ENCODE results near the gene SYCP2L.
"Not testable (repeated sequence)": the region's sequence is repeated elsewhere in the genome, so short reads cannot be mapped to it uniquely, and the experiment has no call there.

SYCP2L gene

DNA sequence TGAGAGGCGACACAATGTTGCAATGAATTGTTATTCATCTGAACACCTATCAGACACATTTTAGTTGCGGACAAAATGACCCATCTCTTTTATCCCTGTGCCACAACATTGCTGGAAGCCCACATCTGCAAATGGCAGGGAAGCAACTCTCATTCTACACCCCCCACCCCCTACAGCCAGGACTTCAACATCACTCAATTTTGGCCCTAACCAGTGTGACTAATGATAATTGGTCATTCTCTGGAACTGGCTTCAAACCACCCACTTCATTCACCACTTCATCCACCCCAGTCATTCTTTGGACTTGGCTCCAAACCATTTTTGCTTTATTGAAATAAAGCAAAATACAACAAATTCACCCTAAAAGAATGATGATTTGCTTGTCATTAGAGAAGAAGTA lies 6.5 kb upstream of the SYCP2L start:
- no peak for DNase-seq (ENCODE audit: low read depth in 2 of 2)

DNA sequence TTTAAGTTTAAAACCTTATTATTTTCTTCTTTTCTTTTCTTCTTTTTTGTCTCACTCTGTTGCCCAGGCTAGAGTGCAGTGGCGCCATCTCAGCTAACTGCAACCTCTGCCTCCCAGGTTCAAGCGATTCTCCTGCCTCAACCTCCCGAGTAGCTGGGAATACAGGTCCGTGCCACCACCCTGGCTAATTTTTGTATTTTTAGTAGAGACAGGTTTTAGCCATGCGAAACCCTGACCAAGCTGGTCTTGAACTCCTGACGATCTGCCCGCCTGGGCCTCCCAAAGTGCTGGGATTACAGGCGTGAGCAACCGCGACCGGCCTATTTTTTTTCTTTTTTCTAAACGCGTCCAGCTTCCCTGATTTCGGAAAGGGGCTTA lies 4.6 kb upstream of the SYCP2L start:
- not testable (repeated sequence) for DNase-seq (ENCODE audit: low read depth in 2 of 2)

DNA sequence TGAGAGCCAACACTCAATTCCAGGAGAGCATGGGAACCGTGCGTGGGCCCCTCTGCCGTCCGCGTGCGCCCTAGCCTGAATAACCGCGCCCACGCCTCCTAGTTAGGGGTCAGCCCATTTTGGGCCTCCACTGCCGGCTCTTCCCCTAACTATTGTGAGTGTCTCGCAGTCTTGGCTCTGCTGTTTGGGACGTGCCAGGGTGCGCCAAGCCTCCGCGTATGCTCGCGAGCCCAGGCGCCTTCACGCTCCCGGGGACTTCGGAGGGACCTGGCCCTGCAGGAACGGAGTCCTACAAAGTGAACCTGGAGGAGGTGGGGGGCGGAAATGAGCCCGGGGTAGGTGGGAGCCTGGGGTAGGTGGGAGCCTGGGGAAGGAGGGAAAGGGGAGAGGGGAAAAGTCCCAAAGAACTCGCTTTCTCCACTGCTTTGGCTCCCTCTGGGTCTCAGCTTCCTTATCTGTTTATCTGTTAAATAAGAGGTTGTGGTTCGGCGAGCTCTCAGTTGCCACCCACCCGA lies 4.1 kb upstream of the SYCP2L start:
- no peak for DNase-seq (ENCODE audit: low read depth in 2 of 2)

DNA sequence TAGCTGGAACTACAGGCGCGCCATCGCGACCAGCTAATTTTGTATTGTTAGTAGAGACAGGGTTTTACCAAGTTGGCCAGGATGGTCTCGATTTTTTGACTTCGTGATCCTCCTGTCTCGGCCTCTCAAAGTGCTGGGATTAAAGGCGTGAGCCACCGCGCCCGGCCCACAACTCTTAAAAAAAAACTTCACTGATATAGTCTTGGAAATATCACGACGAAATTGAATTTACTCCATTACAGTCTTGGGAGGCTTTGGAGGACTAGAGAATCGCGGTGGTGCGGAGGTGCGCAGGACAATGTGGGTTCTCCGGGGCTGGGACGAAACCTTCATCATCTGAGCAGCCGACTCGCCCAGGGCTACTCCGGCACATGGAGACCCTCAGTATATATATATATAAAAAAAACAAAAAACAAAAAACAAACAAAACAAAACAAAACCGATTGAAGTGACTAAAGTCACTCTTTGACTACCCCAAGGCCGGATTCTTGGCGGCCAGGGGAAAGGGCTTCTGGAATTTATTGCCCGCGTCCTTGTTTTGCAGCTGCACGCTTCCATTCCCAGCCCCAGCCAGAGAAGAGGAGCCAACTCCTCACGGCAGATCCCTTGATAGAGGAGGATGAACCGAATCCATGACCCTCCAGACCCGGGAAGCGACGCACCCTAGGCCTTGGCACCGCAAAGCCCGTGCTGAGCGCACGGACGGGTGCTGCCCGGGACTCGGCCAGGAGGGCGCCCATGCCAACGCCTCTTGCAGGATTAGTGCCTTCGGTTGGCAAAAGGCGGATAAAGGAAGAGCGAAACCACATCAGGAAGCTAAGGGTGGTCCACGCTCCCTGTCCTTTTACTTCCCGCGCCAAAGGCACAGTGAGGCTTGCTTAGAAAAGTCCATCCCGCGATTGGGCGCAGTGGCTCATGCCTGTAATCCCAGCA lies 3.3 kb upstream of the SYCP2L start:
- DNase-seq (ENCODE audit: low read depth in 2 of 2), result no peak

DNA sequence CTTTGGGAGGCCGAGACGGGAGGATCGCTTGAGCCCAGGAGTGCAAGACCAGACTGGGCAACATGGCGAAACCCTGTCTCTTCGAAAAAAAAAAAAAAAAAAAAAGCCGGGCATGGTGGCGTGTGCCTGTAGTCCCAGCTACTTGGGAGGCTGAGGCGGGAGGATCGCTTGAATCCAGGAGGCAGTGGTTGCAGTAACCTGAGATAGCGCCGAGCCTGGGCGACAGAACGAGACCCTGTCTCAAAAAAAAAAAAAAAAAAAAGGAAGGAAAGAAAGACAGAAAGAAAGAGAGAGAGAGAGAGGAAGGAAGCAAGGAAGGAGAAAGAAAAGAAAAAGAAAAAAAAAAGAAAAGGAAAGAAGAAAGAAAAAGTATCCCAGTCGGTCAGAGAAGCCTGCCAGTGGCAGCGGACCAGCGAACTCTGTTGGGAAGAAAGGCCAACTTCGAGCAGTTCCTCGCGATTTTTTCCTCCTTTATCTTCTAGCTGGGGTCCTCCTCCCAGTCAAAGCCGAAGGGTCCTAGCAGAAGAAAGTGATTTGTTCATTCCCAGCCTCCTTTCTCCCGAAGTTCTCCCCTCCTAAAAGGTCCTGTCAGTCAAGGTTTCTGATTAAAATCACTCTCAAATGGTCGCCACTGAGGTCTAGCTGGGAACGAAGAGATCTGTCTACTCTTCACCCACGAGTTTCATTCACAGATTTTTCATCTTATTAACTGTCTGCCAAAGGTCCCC lies 2.4 kb upstream of the SYCP2L start:
- DNase-seq (ENCODE audit: low read depth in 2 of 2), result no peak

DNA sequence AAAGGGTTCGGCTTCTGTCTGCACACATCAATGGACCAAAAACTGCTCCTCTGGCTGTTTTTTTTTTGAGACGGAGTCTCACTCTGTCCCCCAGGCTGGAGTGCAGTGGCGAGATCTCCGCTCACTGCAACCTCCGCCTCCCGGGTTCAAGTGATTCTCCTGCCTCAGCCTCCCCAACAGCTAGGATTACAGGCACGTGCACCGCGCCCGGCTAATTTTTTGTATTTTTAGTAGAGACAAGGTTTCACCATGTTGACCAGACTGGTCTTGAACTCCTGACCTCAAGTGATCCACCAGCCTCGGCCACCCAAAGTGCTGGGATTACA lies 524 bp upstream of the SYCP2L start:
- DNase-seq (ENCODE audit: low read depth in 2 of 2), result not testable (repeated sequence)

DNA sequence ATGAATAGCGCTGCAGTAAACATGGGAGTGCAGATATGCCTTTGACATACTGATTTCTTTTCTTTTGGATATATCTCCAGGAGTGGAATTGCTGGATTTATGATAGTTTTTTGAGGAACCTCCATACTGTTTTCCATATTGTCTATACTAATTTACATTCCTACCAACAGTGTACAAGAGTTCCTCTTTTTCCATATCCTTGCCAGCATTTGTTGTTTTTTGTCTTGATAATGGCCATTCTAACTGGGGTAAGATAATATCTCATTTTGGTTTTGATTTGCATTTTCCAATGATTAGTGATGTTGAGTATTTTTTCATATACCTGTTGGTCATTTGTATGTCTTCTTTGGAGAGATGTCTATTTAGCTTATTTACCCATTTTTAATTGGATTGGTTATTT lies 3.3 kb downstream of the SYCP2L start:
- DNase-seq (ENCODE audit: low read depth in 2 of 2), result no peak

DNA sequence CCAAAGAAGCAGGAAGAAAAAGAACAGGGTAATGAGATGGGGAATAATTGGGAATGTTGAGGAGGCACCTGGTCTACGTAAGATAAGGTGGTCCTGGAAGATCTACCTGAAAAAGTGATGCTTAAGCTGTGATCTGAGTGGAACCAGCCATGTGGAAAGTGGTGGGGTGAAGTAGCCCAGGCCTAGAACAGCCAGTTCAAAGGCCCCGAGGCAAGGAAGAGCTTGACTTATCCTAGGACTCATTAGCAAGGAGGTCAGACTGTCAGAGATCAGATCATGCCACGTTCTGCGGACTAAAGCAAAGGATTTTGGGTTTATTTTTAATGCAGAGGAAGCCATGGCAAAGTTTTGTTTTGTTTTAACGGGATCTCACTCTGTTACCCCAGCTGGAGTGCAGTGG lies 5.1 kb downstream of the SYCP2L start:
- no peak for DNase-seq (ENCODE audit: low read depth in 2 of 2)

DNA sequence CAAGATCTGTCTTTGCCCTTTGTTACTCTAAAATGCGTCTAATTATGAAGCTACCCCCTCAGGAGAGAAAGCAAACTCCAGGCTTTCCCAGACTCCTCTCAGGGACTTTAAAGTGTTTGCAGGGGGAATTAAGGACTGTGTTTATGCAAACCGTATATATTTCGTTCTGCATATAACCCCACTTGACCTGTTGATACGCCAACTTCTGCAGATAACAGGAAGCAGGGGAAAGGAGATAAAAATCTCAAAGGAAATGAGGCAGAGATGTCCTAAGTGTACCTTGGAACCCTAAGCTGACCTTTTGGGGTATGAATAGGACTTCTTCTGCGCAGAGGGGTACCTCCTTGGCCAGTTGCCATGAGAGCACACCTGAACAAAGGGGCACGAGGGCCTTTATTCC lies 8.1 kb downstream of the SYCP2L start:
- DNase-seq (ENCODE audit: low read depth in 2 of 2), result no peak

DNA sequence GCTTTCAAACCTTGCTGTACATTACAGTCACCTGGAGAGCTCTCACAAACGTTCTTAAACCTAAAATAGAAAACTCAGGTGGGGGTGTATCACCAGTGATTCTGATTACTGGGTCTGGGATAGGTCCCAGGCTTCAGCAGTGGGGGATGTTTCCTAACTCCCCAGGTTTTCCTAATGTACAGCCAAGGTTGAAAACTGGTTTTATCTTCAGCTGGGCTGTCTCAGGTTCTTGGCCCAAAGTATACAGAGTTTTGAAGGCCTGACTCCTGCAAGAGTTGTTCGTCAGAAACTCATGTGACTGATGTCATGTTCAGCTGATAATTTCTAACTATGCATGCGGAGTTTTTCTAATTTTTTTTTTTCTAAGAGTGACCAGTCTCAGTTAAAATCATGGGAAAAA lies 9.8 kb downstream of the SYCP2L start:
- no peak for DNase-seq (ENCODE audit: low read depth in 2 of 2)

DNA sequence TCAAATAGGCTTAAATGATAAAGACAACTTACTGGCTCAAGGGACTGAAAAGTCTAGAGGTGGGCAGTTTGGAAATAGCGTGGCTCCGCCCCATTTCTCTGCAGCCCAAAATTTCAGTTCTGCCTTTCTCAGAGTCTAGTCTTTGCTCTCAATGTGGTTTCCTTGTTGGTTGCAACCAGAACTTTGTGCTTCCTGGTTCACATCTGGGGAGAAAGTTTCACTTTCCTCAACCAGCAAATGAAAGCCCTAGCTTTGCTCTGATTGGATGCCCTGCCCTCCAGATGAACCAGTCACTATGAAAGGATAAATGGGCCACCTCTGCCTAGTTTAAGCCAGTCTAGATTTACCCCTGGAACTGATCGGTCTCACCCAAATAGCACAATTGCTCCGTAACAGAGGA lies 14.9 kb downstream of the SYCP2L start:
- DNase-seq (ENCODE audit: low read depth in 2 of 2), result no peak

DNA sequence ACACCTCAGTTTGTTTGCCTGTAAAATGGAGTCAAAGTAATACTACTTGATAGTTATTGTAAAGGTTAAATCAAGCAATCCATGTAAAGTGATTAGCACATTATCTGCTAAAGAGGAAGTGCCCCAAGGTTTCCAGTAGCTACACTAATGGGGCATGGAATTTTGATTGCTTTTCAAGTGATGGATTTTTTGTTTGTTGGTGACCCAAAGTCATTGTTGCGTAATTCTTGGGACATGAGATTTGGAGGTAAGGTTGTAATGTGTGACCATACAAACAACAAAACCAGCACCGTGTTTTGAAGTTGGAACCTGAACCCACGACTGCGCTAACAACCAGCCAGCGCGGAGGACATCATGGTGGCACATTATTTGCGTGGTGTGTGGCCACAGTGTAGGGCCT lies 17.2 kb downstream of the SYCP2L start:
- no peak for DNase-seq (ENCODE audit: low read depth in 2 of 2)

DNA sequence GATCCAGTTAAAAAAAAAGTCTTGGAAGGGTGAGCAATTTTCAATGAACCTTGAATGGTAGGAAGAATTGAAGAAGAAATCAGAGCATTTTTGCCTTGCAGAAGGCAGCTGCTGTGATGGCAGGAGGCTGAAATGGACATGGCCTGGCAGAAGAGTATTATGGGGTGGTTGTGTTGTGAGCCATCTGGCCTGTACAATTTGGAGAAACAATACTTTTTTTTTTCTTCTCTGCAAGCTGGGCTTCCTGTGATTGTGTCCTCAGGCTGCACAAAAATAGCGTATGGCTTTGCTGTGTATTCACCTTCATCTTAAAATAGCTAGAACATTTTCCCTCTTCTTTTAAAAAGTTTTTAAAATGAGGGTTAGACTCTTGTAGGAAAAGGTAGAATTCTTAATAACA lies 21.4 kb downstream of the SYCP2L start:
- DNase-seq (ENCODE audit: low read depth in 2 of 2), result no peak

DNA sequence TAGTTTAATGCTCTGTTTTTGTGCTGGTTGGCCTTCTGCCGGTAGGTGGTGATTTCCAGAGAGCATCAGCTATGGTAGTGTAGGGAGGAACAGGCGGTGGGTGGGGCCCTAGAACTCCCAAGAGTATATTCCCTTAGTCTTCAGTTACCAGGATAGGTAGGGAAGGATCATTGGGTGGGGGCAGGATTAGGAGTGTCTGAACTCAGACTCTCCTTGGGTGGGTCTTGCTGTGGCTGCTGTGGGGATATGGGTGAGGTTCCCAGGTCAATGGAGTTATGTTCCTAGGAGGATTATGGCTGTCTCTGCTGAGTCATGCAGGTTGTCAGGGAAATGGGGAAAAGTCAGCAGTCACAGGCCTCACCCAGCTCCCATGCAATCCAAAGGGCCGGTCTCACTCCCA lies 32.7 kb downstream of the SYCP2L start:
- not testable (repeated sequence) for DNase-seq (ENCODE audit: low read depth in 2 of 2)

DNA sequence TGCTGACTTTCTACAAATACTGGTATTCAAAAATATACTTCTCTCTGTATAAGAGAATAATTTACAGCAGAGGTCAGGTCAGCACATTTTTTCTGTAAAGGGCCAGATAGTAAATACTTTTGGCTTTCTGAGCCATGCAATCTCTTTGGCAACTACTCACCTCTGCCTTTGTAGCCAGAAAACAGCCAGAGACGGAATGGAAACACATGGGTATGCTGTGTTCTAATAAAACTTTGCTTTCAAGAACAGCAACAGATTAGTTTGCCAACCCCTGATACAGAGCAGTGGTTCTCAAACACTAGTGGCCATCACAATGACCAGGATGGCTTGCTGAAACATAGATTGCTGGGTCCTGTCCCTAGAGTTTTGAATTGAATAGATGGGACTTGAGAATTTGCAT lies 46.3 kb downstream of the SYCP2L start:
- DNase-seq (ENCODE audit: low read depth in 2 of 2), result no peak

DNA sequence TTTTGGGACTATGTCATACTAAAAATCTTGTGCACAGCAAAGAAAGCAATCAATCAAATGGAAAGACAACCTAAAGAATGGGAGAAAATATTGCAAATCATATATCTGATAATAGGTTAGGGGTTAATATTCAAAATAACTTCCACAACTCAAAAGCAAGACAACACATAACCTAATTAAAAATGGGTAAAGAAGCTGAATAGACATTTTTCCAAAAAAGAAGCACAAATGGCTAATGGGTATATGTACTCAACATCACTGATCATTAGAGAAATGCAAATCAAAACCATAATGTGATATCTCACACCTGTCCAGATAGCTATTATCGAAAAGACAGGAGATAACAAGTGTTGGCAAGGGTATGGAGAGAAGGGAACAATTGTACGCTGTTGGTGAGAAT lies 53.0 kb downstream of the SYCP2L start:
- DNase-seq (ENCODE audit: low read depth in 2 of 2), result no peak

DNA sequence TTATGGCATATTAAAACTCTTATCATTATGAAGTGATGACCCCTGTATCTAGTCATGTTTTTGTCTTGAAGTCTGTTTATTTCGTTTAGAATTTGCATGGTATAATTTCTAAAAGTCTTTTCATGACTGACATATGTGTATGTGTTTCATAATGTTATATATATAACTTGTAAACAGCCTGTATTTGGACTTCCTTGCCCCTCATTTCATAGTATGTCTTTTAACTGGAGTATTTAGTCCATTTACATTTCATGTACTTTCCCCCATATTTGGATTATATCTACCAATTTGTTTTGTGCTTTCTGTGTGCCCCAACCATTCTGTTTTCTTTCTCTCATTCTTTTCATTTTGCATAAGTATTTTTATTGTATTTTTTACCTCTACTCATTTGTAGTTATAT lies 59.0 kb downstream of the SYCP2L start:
- no peak for DNase-seq (ENCODE audit: low read depth in 2 of 2)

DNA sequence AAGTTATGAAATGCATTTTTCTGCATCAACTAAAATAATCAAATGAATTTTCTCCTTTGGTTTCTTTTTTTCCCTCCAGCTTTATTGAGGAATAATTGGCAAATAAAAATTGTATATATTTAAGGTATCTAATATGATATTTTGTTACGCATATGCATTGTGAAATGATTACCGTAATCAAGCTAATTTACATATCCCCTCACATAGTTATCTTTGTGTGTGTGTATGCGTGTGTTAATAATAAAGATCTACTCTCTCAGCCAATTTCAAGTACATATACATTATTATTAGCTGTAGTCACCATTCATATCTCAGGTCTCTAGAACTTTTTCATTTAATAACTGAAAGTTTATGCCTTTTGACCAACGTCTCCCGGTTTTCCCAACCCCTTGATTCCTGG lies 61.1 kb downstream of the SYCP2L start:
- no peak for DNase-seq (ENCODE audit: low read depth in 2 of 2)

DNA sequence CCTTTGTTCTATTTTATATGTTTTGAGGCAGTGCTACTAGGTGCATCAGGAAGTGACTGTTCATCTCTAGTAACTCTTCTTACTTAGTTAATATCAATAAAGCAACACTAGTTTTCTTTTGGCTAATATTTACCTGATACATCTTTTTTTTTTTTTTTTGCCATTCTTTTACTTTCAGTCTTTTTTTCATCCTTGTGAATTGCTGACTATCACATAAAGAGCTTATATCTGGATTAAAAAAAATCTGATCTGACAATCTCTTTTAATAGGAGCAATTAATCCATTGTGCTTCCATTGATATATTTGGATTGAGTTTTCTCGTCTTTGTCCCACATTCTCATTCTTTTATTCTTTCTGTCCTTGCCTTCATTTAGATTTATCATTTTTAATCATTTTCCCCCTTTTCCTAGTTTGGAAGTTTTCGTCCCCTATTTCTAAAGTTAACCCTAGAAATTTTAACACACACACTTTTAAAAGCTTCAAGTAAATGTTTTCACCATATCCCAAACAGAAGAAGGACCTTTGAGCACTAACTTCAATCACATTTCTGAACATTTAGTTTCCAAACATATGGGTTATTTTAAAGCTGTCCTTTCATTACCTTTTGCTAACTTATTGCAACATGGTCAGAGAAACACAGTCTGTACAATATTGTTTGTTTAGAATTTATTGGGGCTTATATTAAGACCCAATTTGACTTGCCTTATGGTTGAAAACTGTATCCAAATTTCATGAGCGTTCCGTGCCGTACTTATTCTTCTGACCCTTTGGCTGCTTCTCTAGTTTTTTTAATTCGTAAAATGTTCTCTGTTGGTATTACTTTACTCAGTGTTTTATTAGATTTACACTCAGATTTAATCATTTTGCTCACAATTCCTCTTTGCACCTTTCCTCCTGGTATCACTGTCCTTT lies 63.0 kb downstream of the SYCP2L start:
- no peak for DNase-seq (ENCODE audit: low read depth in 2 of 2)

DNA sequence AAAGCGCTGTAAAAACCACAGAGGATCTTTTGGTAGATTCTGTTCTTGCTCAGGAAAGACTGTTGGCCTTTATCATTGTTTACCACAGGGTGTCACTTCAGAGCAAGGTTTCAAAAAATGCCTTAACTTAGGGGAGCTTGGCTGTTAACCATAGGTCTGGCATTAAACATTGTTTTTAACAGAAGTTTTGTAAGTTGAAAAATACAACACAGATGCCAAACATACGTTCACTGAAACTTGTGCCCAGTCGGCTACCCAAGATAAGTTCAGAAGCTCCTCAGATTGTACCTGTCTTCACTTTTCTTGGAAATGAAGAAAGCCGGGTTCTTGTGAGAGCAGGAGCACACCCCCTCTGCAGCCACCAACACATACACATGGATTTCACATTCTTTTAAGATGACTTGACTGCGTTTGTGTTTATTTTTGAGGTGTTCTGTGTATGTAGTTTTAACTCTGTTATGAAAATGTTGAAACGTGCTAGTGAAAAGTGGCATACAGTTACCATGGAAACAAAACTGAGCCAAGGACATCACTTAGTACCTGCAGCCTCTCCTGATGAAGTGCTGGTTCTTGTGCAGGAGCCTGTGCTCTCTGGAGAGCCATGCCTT lies 64.9 kb downstream of the SYCP2L start:
- DNase-seq (ENCODE audit: low read depth in 2 of 2), result no peak

DNA sequence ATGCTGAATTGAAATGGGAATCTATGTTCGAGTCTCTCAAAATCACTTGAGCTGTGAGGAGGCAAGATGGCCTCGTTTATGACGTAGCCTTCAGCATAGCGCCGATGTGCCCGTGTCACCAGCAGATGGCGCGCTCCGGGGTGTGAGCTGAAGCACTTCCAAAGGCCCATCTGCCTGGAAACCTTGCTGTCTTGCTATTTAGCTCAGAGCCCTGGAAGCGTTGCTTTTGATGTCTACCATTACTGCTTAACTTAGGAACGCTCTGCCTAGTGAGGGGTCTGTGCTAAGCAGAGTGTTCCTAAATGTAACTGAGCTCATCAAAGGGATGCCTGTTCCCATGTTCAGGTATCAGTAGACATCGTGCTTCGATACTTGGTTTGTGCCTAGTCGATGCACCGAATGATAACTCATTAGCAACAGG lies 67.7 kb downstream of the SYCP2L start:
- peak; percentile 14 to 18 for DNase-seq (ENCODE audit: low read depth in 2 of 2)

DNA sequence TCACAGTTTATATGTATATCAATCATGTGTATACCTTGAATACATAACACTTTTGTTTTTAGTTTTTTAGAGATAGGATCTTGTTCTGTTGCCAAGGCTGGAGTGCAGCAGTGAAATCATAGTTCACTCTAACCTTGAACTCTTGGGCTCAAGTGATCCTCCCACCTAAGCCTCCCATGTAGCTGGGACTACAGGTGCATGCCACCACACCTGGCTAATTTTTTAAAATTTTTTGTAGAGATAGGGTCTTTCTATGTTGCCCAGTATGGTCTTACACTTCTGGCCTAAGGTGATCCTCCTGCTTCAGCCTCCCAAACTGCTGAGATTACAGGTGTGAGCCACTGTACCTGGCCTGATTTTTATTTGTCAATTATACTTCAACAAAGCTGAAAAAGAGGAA lies 69.9 kb downstream of the SYCP2L start:
- DNase-seq (ENCODE audit: low read depth in 2 of 2), result no peak
